Loucy (cell line): ENCODE results near the gene HEPACAM.

ENCODE experiments used
- H2AFZ ChIP-seq: fragments of 200-600 bp; sonication (generic); 2 replicates; pipeline ENCODE4 v1.6.0; 2016; ENCODE audit warnings: antibody characterized with exemption, mild to moderate bottlenecking, low read length, moderate library complexity
- H3F3A ChIP-seq: fragments of 200-600 bp; 2 replicates; pipeline ENCODE4 v1.6.0; 2016; ENCODE audit warnings: antibody characterized with exemption, low read depth, mild to moderate bottlenecking
- H3K27me3 ChIP-seq: fragments of 200-600 bp; sonication (generic); 2 replicates; pipeline ENCODE4 v1.6.1; 2014; ENCODE audit warnings: low read length, mild to moderate bottlenecking; ENCODE audit not compliant: insufficient read depth, poor library complexity, severe bottlenecking
- H3K36me3 ChIP-seq: fragments of 200-600 bp; sonication (generic); 2 replicates; pipeline ENCODE4 v1.6.1; 2016; ENCODE audit warnings: low read length; ENCODE audit not compliant: insufficient read depth
- H3K4me1 ChIP-seq: fragments of 200-600 bp; sonication (generic); 2 replicates; pipeline ENCODE4 v1.5.1; 2014; ENCODE audit warnings: low read length, mild to moderate bottlenecking; ENCODE audit not compliant: insufficient read depth, poor library complexity, severe bottlenecking
- H3K4me2 ChIP-seq: fragments of 200-600 bp; sonication (generic); 2 replicates; pipeline ENCODE4 v1.6.0; 2014; ENCODE audit warnings: antibody characterized with exemption, low read length, low read depth, mild to moderate bottlenecking; ENCODE audit not compliant: poor library complexity, severe bottlenecking
- H3K4me3 ChIP-seq: fragments of 200-600 bp; sonication (generic); 2 replicates; pipeline ENCODE4 v1.5.1; 2014; ENCODE audit warnings: low read length, mild to moderate bottlenecking, mixed read lengths; ENCODE audit not compliant: poor library complexity, severe bottlenecking
- H3K79me2 ChIP-seq: fragments of 200-600 bp; sonication (generic); 2 replicates; pipeline ENCODE4 v1.6.1; 2014; ENCODE audit warnings: low read length; ENCODE audit not compliant: insufficient read depth
- H3K9ac ChIP-seq: fragments of 200-600 bp; sonication (generic); 2 replicates; pipeline ENCODE4 v1.6.0; 2014; ENCODE audit warnings: mild to moderate bottlenecking, low read depth, low read length, moderate library complexity; ENCODE audit not compliant: poor library complexity, severe bottlenecking
- H3K9me2 ChIP-seq: fragments of 200-600 bp; sonication (generic); replicated peaks from 2 replicates; pipeline ENCODE4 v1.6.1; 2016; ENCODE audit warnings: low read depth, low read length, mixed read lengths
- H3K9me3 ChIP-seq: fragments of 200-600 bp; sonication (generic); 2 replicates; pipeline ENCODE4 v1.6.1; 2014; ENCODE audit warnings: mild to moderate bottlenecking, antibody characterized with exemption, low read length, low read depth; ENCODE audit not compliant: insufficient read depth
- H4K20me1 ChIP-seq: fragments of 200-600 bp; sonication (generic); 2 replicates; pipeline ENCODE4 v1.6.0; 2014; ENCODE audit warnings: antibody characterized with exemption, low read length, mild to moderate bottlenecking; ENCODE audit not compliant: insufficient read depth, poor library complexity, severe bottlenecking
- CTCF ChIP-seq: fragments of 200-600 bp; sonication (generic); conservative IDR thresholded peaks from 2 replicates; pipeline ENCODE4 v1.5.1; 2014; ENCODE audit warnings: mild to moderate bottlenecking, antibody characterized with exemption, low read length
- EZH2phosphoT487 ChIP-seq: fragments of 200-600 bp; IDR thresholded peaks from 2 replicates; pipeline ENCODE4 v1.6.1; 2018; ENCODE audit warnings: antibody characterized with exemption, mild to moderate bottlenecking, moderate library complexity, borderline replicate concordance

HEPACAM gene

DNA sequence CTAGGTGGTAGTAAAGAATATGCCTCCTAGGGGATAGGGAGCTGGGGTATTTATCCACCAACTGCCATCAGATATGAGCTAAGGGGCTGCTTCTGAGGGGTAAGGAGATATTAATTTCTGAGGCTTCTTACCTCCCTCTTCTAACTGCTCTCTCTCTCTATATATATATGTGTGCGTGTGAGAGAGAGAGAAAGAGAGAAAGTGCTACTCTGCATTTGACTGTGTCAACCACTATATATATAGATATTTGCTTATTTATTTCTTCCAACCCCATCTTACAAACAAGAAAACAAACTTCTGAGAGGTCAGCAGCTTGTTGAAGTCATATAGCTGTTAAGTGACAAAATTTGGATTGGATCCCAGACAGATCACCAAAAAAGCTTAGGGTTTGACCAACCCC is 5.9 kb upstream of the HEPACAM start:
- H3K9me3 ChIP-seq, result no peaks in the 10 kb centered on the region
- no peak overlapping the region for H3K9ac ChIP-seq
- no peaks in the 10 kb centered on the region for H3K27me3 ChIP-seq
- no peaks in the 10 kb centered on the region for H3K36me3 ChIP-seq
- TF ChIP-seq CTCF, result no peak
- no peak for TF ChIP-seq EZH2phosphoT487
- H4K20me1 ChIP-seq, result no peaks in the 10 kb centered on the region
- no peak overlapping the region for H3K4me3 ChIP-seq
- no peaks in the 10 kb centered on the region for H3F3A ChIP-seq
- H3K79me2 ChIP-seq, result no peaks in the 10 kb centered on the region
- no peaks in the 10 kb centered on the region for H3K9me2 ChIP-seq
- H2AFZ ChIP-seq, result no peak overlapping the region; the same call in 1 of the 2 replicates
- no peak overlapping the region for H3K4me2 ChIP-seq
- H3K4me1 ChIP-seq, result peaks cover 20% of the 10 kb centered on the region

DNA sequence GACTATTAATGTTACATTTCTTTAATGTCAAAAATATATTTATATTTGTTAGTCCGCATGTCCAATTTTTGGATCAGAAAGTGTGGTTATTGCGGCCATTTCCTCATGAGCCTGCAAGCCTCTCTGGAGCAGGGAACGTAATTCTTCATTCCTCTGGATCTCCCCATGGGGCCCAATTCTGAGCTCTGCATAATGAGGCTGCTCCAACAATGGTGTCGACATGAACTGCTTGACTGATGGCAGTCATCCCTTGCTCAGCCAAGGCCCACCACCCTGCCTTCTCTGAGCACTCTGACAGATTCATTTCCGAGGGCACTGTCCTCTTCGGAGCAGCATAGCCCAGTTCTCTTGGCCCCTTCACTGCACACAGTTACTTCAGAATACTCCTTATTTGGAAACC is 3.1 kb upstream of the HEPACAM start:
- Histone ChIP-seq H3K9me3 (no peaks in the 10 kb centered on the region), H3K9me2 (no peaks in the 10 kb centered on the region), H3K4me1 (peaks cover 16% of the 10 kb centered on the region), H3K36me3 (no peaks in the 10 kb centered on the region), H4K20me1 (no peaks in the 10 kb centered on the region), H3K9ac (no peak overlapping the region), H3K4me3 (no peak overlapping the region), H3F3A (no peaks in the 10 kb centered on the region), H3K4me2 (no peak overlapping the region), H3K79me2 (no peaks in the 10 kb centered on the region), H3K27me3 (no peaks in the 10 kb centered on the region), H2AFZ (no peak overlapping the region)
- TF ChIP-seq CTCF, result no peak
- no peak for TF ChIP-seq EZH2phosphoT487

- Histone ChIP-seq H3K9ac (no peak overlapping the region), H3K4me3 (no peak overlapping the region), H3K36me3 (no peaks in the 10 kb centered on the region), H2AFZ (no peak overlapping the region), H4K20me1 (no peaks in the 10 kb centered on the region), H3K4me1 (peaks cover 9% of the 10 kb centered on the region), H3K9me3 (no peaks in the 10 kb centered on the region), H3F3A (no peaks in the 10 kb centered on the region), H3K27me3 (no peaks in the 10 kb centered on the region), H3K79me2 (no peaks in the 10 kb centered on the region), H3K9me2 (no peaks in the 10 kb centered on the region), H3K4me2 (no peak overlapping the region)
- TF ChIP-seq CTCF (no peak), EZH2phosphoT487 (no peak)
These were observed 2.4 kb upstream of the HEPACAM start for GRCh38 chr11:124938206-124938765.
